ENCODE results near the gene CAMTA1. TPM values are rescaled to one million over a fixed set of nuclear protein-coding genes. Genes with fewer than 3 reads are reported as not detected.

The CAMTA1 gene
- total RNA-seq, 1 experiment from 2014 or later = 118 TPM

GRCh38 chr1:7455796-7456721 is 670.8 kb downstream of the CAMTA1 start:
- no peak overlapping the region for H3K4me2 ChIP-seq (ENCODE audit: low read depth, low read length, poor library complexity, severe bottlenecking)
- H3K27ac ChIP-seq (ENCODE audit: low read length) = no peak overlapping the region
- no peaks in the 10 kb centered on the region for H3K27me3 ChIP-seq (ENCODE audit: low read length)

GRCh38 chr1:7456722-7457082 is 671.4 kb downstream of the CAMTA1 start:
- H4K20me1 ChIP-seq (ENCODE audit: insufficient read depth, low read depth, low read length) = no peaks in the 10 kb centered on the region
- no peak overlapping the region for H3K27ac ChIP-seq (ENCODE audit: low read length)
- no peak overlapping the region for H2AFZ ChIP-seq (ENCODE audit: low read length)
- H3K36me3 ChIP-seq (ENCODE audit: insufficient read depth, low read length) = no peaks in the 10 kb centered on the region
- no peaks in the 10 kb centered on the region for H3K9me3 ChIP-seq (ENCODE audit: low read length)
- no peak for DNase-seq
- peaks cover 4% of the 10 kb centered on the region; the same call in 1 of the 2 replicates for H3K4me1 ChIP-seq (ENCODE audit: low read length)
- no peak overlapping the region for H3K4me3 ChIP-seq (ENCODE audit: low read length)
- no peaks in the 10 kb centered on the region for H3K79me2 ChIP-seq (ENCODE audit: low read length)
- no peak overlapping the region for H3K9ac ChIP-seq (ENCODE audit: low read length)
- H3K27me3 ChIP-seq (ENCODE audit: low read length) = no peaks in the 10 kb centered on the region
- no peaks in the 10 kb centered on the region for H3K9me2 ChIP-seq (replicated peaks; ENCODE audit: insufficient read depth, low read length)
- no peak overlapping the region for H3K4me2 ChIP-seq (ENCODE audit: low read depth, low read length, poor library complexity, severe bottlenecking)

More at GRCh38 chr1:7455796-7456721, 670.8 kb downstream of the CAMTA1 start:
- Histone ChIP-seq H4K20me1 (ENCODE audit: insufficient read depth, low read depth, low read length) (no peaks in the 10 kb centered on the region; the same call in 1 of the 2 replicates), H3K9me2 (replicated peaks; ENCODE audit: insufficient read depth, low read length) (no peaks in the 10 kb centered on the region), H3K79me2 (ENCODE audit: low read length) (no peaks in the 10 kb centered on the region), H3K4me3 (ENCODE audit: low read length) (no peak overlapping the region), H3K9ac (ENCODE audit: low read length) (no peak overlapping the region), H3K4me1 (ENCODE audit: low read length) (peaks cover 5% of the 10 kb centered on the region), H3K36me3 (ENCODE audit: insufficient read depth, low read length) (no peaks in the 10 kb centered on the region), H3K9me3 (ENCODE audit: low read length) (no peaks in the 10 kb centered on the region), H2AFZ (ENCODE audit: low read length) (no peak overlapping the region)
- no peak for DNase-seq

GRCh38 chr1:7457811-7458210 is 672.6 kb downstream of the CAMTA1 start:
- Histone ChIP-seq H3K9me2 (replicated peaks; ENCODE audit: insufficient read depth, low read length) (no peaks in the 10 kb centered on the region), H4K20me1 (ENCODE audit: insufficient read depth, low read depth, low read length) (no peaks in the 10 kb centered on the region), H2AFZ (ENCODE audit: low read length) (no peak overlapping the region), H3K4me2 (ENCODE audit: low read depth, low read length, poor library complexity, severe bottlenecking) (no peak overlapping the region), H3K27me3 (ENCODE audit: low read length) (no peaks in the 10 kb centered on the region), H3K27ac (ENCODE audit: low read length) (no peak overlapping the region), H3K4me3 (ENCODE audit: low read length) (no peak overlapping the region), H3K79me2 (ENCODE audit: low read length) (no peaks in the 10 kb centered on the region), H3K9me3 (ENCODE audit: low read length) (no peaks in the 10 kb centered on the region), H3K4me1 (ENCODE audit: low read length) (peaks cover 4% of the 10 kb centered on the region; the same call in 1 of the 2 replicates), H3K9ac (ENCODE audit: low read length) (no peak overlapping the region), H3K36me3 (ENCODE audit: insufficient read depth, low read length) (no peaks in the 10 kb centered on the region)
- no peak for DNase-seq

- H3K79me2 ChIP-seq (ENCODE audit: low read length) = no peaks in the 10 kb centered on the region
- no peak overlapping the region for H3K4me2 ChIP-seq (ENCODE audit: low read depth, low read length, poor library complexity, severe bottlenecking)
- H3K27ac ChIP-seq (ENCODE audit: low read length) = no peak overlapping the region
- H4K20me1 ChIP-seq (ENCODE audit: insufficient read depth, low read depth, low read length) = no peaks in the 10 kb centered on the region
- no peak overlapping the region for H3K4me3 ChIP-seq (ENCODE audit: low read length)
- H3K9ac ChIP-seq (ENCODE audit: low read length) = no peak overlapping the region
- no peak for DNase-seq
- H3K36me3 ChIP-seq (ENCODE audit: insufficient read depth, low read length) = no peaks in the 10 kb centered on the region
- H3K4me1 ChIP-seq (ENCODE audit: low read length) = peaks cover 4% of the 10 kb centered on the region; the same call in 1 of the 2 replicates
- no peaks in the 10 kb centered on the region for H3K9me2 ChIP-seq (replicated peaks; ENCODE audit: insufficient read depth, low read length)
- H3K27me3 ChIP-seq (ENCODE audit: low read length) = no peaks in the 10 kb centered on the region
- H2AFZ ChIP-seq (ENCODE audit: low read length) = no peak overlapping the region
- no peaks in the 10 kb centered on the region for H3K9me3 ChIP-seq (ENCODE audit: low read length)
These were observed 673.7 kb downstream of the CAMTA1 start for GRCh38 chr1:7458946-7459345.

- H3K27ac ChIP-seq (ENCODE audit: low read length) = no peak overlapping the region
These were observed 674.7 kb downstream of the CAMTA1 start for GRCh38 chr1:7459914-7460313.

GRCh38 chr1:7460807-7461206 is 675.6 kb downstream of the CAMTA1 start:
- H3K27me3 ChIP-seq (ENCODE audit: low read length) = no peaks in the 10 kb centered on the region
- no peak overlapping the region for H3K4me3 ChIP-seq (ENCODE audit: low read length)
- no peaks in the 10 kb centered on the region for H3K9me2 ChIP-seq (replicated peaks; ENCODE audit: insufficient read depth, low read length)

More at GRCh38 chr1:7459914-7460313, 674.7 kb downstream of the CAMTA1 start:
- Histone ChIP-seq H4K20me1 (ENCODE audit: insufficient read depth, low read depth, low read length) (no peaks in the 10 kb centered on the region; the same call in 1 of the 2 replicates), H3K4me2 (ENCODE audit: low read depth, low read length, poor library complexity, severe bottlenecking) (no peak overlapping the region), H3K79me2 (ENCODE audit: low read length) (no peaks in the 10 kb centered on the region), H3K4me1 (ENCODE audit: low read length) (peaks cover 4% of the 10 kb centered on the region; the same call in 1 of the 2 replicates), H3K9me3 (ENCODE audit: low read length) (no peaks in the 10 kb centered on the region), H3K27me3 (ENCODE audit: low read length) (no peaks in the 10 kb centered on the region), H3K4me3 (ENCODE audit: low read length) (no peak overlapping the region), H3K9me2 (replicated peaks; ENCODE audit: insufficient read depth, low read length) (no peaks in the 10 kb centered on the region), H3K9ac (ENCODE audit: low read length) (no peak overlapping the region), H2AFZ (ENCODE audit: low read length) (no peak overlapping the region), H3K36me3 (ENCODE audit: insufficient read depth, low read length) (no peaks in the 10 kb centered on the region)
- no peak for DNase-seq

GRCh38 chr1:7462617-7463016 is 677.4 kb downstream of the CAMTA1 start:
- H3K9me3 ChIP-seq (ENCODE audit: low read length) = no peaks in the 10 kb centered on the region
- no peaks in the 10 kb centered on the region for H3K27me3 ChIP-seq (ENCODE audit: low read length)
- no peak overlapping the region for H2AFZ ChIP-seq (ENCODE audit: low read length)
- no peaks in the 10 kb centered on the region for H3K9me2 ChIP-seq (replicated peaks; ENCODE audit: insufficient read depth, low read length)
- H3K79me2 ChIP-seq (ENCODE audit: low read length) = no peaks in the 10 kb centered on the region
- no peak overlapping the region for H3K4me2 ChIP-seq (ENCODE audit: low read depth, low read length, poor library complexity, severe bottlenecking)
- no peak for DNase-seq
- H3K4me3 ChIP-seq (ENCODE audit: low read length) = no peak overlapping the region
- H3K9ac ChIP-seq (ENCODE audit: low read length) = no peak overlapping the region
- H3K27ac ChIP-seq (ENCODE audit: low read length) = no peak overlapping the region
- H4K20me1 ChIP-seq (ENCODE audit: insufficient read depth, low read depth, low read length) = no peaks in the 10 kb centered on the region; the same call in 1 of the 2 replicates
- H3K4me1 ChIP-seq (ENCODE audit: low read length) = peaks cover 4% of the 10 kb centered on the region; the same call in 1 of the 2 replicates
- H3K36me3 ChIP-seq (ENCODE audit: insufficient read depth, low read length) = no peaks in the 10 kb centered on the region

More at GRCh38 chr1:7460807-7461206, 675.6 kb downstream of the CAMTA1 start:
- Histone ChIP-seq H3K27ac (ENCODE audit: low read length) (no peak overlapping the region), H3K79me2 (ENCODE audit: low read length) (no peaks in the 10 kb centered on the region), H3K36me3 (ENCODE audit: insufficient read depth, low read length) (no peaks in the 10 kb centered on the region), H3K4me2 (ENCODE audit: low read depth, low read length, poor library complexity, severe bottlenecking) (no peak overlapping the region), H3K9me3 (ENCODE audit: low read length) (no peaks in the 10 kb centered on the region), H3K9ac (ENCODE audit: low read length) (no peak overlapping the region), H4K20me1 (ENCODE audit: insufficient read depth, low read depth, low read length) (no peaks in the 10 kb centered on the region; the same call in 1 of the 2 replicates), H3K4me1 (ENCODE audit: low read length) (peaks cover 4% of the 10 kb centered on the region; the same call in 1 of the 2 replicates), H2AFZ (ENCODE audit: low read length) (no peak overlapping the region)
- no peak for DNase-seq

- H3K9me3 ChIP-seq (ENCODE audit: low read length) = no peaks in the 10 kb centered on the region
- no peak overlapping the region for H3K4me3 ChIP-seq (ENCODE audit: low read length)
- H3K27ac ChIP-seq (ENCODE audit: low read length) = no peak overlapping the region
- DNase-seq = no peak
- peaks cover 4% of the 10 kb centered on the region; the same call in 1 of the 2 replicates for H3K4me1 ChIP-seq (ENCODE audit: low read length)
- no peaks in the 10 kb centered on the region for H3K79me2 ChIP-seq (ENCODE audit: low read length)
- H3K9me2 ChIP-seq (replicated peaks; ENCODE audit: insufficient read depth, low read length) = no peaks in the 10 kb centered on the region
- H3K9ac ChIP-seq (ENCODE audit: low read length) = no peak overlapping the region
- H2AFZ ChIP-seq (ENCODE audit: low read length) = no peak overlapping the region
- H3K36me3 ChIP-seq (ENCODE audit: insufficient read depth, low read length) = no peaks in the 10 kb centered on the region
- H3K27me3 ChIP-seq (ENCODE audit: low read length) = no peaks in the 10 kb centered on the region
- H3K4me2 ChIP-seq (ENCODE audit: low read depth, low read length, poor library complexity, severe bottlenecking) = no peak overlapping the region
- H4K20me1 ChIP-seq (ENCODE audit: insufficient read depth, low read depth, low read length) = peaks cover under 1% of the 10 kb centered on the region; the same call in 1 of the 2 replicates
These were observed 678.3 kb downstream of the CAMTA1 start for GRCh38 chr1:7463526-7463925.
